Fibroblast of lung (primary cell): Measurements from ENCODE around the gene RALA. TPM values are rescaled to one million over a fixed set of nuclear protein-coding genes. Genes with fewer than 3 reads are reported as not detected.
A peak's percentile ranks its signal among the peaks of the same experiment; 100 is the strongest.

Experiments used
- DNase-seq, 2 donors: peaks; one replicate each; pipeline versions ENCODE4 v3.0.0 to v3.0.0-alpha.2; 2010; ENCODE audit warnings: low read depth in 2 of 2
- H2AFZ ChIP-seq: 2 replicates; pipeline ENCODE4 v1.5.1; 2012; ENCODE audit warnings: low read length, control low read depth, inconsistent platforms
- H3K27ac ChIP-seq: 2 replicates; pipeline ENCODE4 v1.5.1; 2011; ENCODE audit warnings: low read length, control low read depth; ENCODE audit not compliant: insufficient read depth
- H3K27me3 ChIP-seq: 2 replicates; pipeline ENCODE4 v1.5.1; 2011; ENCODE audit warnings: mild to moderate bottlenecking, low read length; ENCODE audit not compliant: control insufficient read depth, insufficient read depth
- H3K36me3 ChIP-seq: 2 replicates; pipeline ENCODE4 v1.5.1; 2011; ENCODE audit warnings: low read length; ENCODE audit not compliant: control insufficient read depth, insufficient read depth
- H3K4me1 ChIP-seq: 2 replicates; pipeline ENCODE4 v1.5.1; 2011; ENCODE audit warnings: low read length; ENCODE audit not compliant: control insufficient read depth, insufficient read depth; ENCODE audit errors: extremely low read depth
- H3K4me2 ChIP-seq: 2 replicates; pipeline ENCODE4 v1.5.1; 2011; ENCODE audit warnings: low read length, control low read depth; ENCODE audit not compliant: insufficient read depth; ENCODE audit errors: extremely low read depth
- H3K4me3 ChIP-seq, 4 experiments: fragments of 200-600 bp in 1 of 4; sonication (generic) in 1 of 4; replicated peaks in 1 of 4; 2 replicates each; pipeline ENCODE4 v1.5.1; 2011 to 2016; ENCODE audit warnings: low read length in 4 of 4, low read depth in 3 of 4, mild to moderate bottlenecking in 3 of 4, control low read depth in 2 of 4, inconsistent platforms in 1 of 4, mixed read lengths in 1 of 4; ENCODE audit not compliant: insufficient read depth in 1 of 4; ENCODE audit errors: control extremely low read depth in 1 of 4
- H3K79me2 ChIP-seq: 2 replicates; pipeline ENCODE4 v1.5.1; 2012; ENCODE audit warnings: mild to moderate bottlenecking, low read length, inconsistent platforms; ENCODE audit not compliant: control insufficient read depth, insufficient read depth
- H3K9ac ChIP-seq: 2 replicates; pipeline ENCODE4 v1.5.1; 2011; ENCODE audit warnings: mild to moderate bottlenecking, low read length, control low read depth; ENCODE audit not compliant: insufficient read depth
- H3K9me3 ChIP-seq: 2 replicates; pipeline ENCODE4 v1.5.1; 2012; ENCODE audit warnings: low read depth, low read length; ENCODE audit not compliant: control insufficient read depth, insufficient read depth
- H4K20me1 ChIP-seq: 2 replicates; pipeline ENCODE4 v1.5.1; 2011; ENCODE audit warnings: low read length; ENCODE audit not compliant: control insufficient read depth, insufficient read depth; ENCODE audit errors: extremely low read depth
- EZH2 ChIP-seq: IDR thresholded peaks from 2 replicates; pipeline ENCODE4 v1.5.1; 2012; ENCODE audit warnings: low read length, control low read depth, mild to moderate bottlenecking; ENCODE audit errors: missing control alignments
- polyA plus RNA-seq, 2 donors: library from polyadenylated mRNA; depleted of rRNA in 1 of 2; stranded (reverse) in 1 of 2; unstranded in 1 of 2; fragments of >200 nt; gene quantifications; 2 replicates each; pipeline ENCODE4 v1.2.1, GENCODE V29; 2011 to 2012; ENCODE audit warnings: missing spikeins in 1 of 2
- total RNA-seq: library from RNA; depleted of rRNA; stranded (reverse); fragments of >200 nt; gene quantifications from 2 replicates; pipeline ENCODE4 v1.2.1, GENCODE V29; 2014
- TF ChIP-seq, protein P1 (sequence below), 2 donors: IDR thresholded peaks in 1 of 2; conservative IDR thresholded peaks in 1 of 2; 1 replicate in 1 of 2; 2 replicates in 1 of 2; pipeline ENCODE4 v1.5.1; 2011 to 2012; ENCODE audit warnings: low read length in 2 of 2, control low read depth in 1 of 2, inconsistent platforms in 1 of 2, low read depth in 1 of 2, mild to moderate bottlenecking in 1 of 2

The RALA gene
- total and polyA plus RNA-seq, 2 donors (not counting 1 experiment from before 2014, with no cell fraction given): 46.1 to 50.9 TPM

DNA sequence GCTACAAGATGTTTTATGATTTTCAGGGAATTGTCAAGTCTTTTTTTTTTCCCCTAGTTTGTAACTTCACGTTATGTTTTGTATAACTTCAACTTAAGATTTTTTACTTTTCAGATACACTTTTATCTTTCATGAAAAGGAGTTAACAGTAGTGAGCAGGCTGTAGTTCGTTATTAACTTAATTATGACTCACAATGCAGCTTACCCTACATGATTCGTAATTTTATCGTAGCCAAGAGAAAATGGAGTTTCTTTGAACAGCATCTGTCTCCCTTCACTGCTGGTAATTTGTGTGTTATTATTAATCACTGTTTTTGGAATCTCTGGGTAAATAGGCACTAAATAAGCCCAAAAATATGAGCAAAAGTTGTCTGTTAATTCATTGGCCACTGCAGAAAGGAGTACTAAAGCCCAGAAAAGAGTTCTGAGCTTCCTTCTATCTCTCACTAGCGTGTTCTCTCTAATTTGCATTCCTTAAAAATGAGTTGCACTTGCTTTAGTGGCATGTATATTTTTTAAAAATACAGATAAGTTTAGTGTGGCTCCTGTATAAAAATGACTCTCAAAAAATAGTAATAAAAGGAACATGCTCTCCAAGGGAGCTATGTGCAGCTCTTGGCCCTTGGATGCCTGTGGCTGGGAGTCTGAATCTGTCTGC is 36.1 kb downstream of the RALA start:
- Histone ChIP-seq H3K4me3 (no peak overlapping the region), H3K79me2 (peaks cover 63% of the 10 kb centered on the region), H3K27ac (peak overlapping the region; percentile 3), H3K9ac (no peak overlapping the region), H4K20me1 (no peaks in the 10 kb centered on the region), H3K4me1 (no peaks in the 10 kb centered on the region), H2AFZ (no peak overlapping the region), H3K9me3 (no peaks in the 10 kb centered on the region), H3K27me3 (no peaks in the 10 kb centered on the region), H3K36me3 (no peaks in the 10 kb centered on the region), H3K4me2 (peak overlapping the region; percentile 54)
- DNase-seq: peak in 1 of 2 donors; percentile 28
- TF ChIP-seq, protein P1, sequence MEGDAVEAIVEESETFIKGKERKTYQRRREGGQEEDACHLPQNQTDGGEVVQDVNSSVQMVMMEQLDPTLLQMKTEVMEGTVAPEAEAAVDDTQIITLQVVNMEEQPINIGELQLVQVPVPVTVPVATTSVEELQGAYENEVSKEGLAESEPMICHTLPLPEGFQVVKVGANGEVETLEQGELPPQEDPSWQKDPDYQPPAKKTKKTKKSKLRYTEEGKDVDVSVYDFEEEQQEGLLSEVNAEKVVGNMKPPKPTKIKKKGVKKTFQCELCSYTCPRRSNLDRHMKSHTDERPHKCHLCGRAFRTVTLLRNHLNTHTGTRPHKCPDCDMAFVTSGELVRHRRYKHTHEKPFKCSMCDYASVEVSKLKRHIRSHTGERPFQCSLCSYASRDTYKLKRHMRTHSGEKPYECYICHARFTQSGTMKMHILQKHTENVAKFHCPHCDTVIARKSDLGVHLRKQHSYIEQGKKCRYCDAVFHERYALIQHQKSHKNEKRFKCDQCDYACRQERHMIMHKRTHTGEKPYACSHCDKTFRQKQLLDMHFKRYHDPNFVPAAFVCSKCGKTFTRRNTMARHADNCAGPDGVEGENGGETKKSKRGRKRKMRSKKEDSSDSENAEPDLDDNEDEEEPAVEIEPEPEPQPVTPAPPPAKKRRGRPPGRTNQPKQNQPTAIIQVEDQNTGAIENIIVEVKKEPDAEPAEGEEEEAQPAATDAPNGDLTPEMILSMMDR (conservative IDR thresholded peaks at IDR 0.05 in 1 of 2, IDR thresholded peaks at IDR 0.05 in 1 of 2; ENCODE audit: low read depth in 1 of 2, low read length in 2 of 2): no peak
- no peak for TF ChIP-seq EZH2

DNA sequence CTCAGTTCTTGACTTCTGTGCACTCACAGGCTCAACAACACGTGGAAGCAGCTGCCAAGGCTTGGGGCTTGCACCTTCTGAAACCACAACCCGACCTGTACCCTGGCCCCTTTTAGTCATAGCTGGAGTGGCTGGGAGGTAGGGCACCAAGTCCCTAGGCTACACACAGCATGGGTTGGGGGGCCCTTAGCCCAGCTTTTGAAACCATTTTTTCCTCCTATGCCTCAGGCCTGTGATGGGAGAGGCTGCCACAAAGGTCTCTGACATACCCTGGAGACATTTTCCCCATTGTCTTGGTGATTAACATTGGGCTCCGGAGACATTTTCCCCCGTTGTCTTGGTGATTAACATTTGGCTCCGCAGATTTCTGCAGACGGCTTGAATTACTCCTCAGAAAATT is 38.6 kb downstream of the RALA start:
- no peak overlapping the region for H3K9ac ChIP-seq
- no peaks in the 10 kb centered on the region for H3K9me3 ChIP-seq
- no peaks in the 10 kb centered on the region for H3K36me3 ChIP-seq
- no peaks in the 10 kb centered on the region for H4K20me1 ChIP-seq
- H2AFZ ChIP-seq: no peak overlapping the region
- no peak overlapping the region for H3K4me3 ChIP-seq
- no peaks in the 10 kb centered on the region for H3K27me3 ChIP-seq
- H3K27ac ChIP-seq: no peak overlapping the region
- peaks cover 44% of the 10 kb centered on the region for H3K79me2 ChIP-seq
- TF ChIP-seq, protein P1 (conservative IDR thresholded peaks at IDR 0.05 in 1 of 2, IDR thresholded peaks at IDR 0.05 in 1 of 2; ENCODE audit: low read depth in 1 of 2, low read length in 2 of 2): no peak
- no peak for TF ChIP-seq EZH2
- no peak for DNase-seq
- H3K4me2 ChIP-seq: no peak overlapping the region
- H3K4me1 ChIP-seq: no peaks in the 10 kb centered on the region

DNA sequence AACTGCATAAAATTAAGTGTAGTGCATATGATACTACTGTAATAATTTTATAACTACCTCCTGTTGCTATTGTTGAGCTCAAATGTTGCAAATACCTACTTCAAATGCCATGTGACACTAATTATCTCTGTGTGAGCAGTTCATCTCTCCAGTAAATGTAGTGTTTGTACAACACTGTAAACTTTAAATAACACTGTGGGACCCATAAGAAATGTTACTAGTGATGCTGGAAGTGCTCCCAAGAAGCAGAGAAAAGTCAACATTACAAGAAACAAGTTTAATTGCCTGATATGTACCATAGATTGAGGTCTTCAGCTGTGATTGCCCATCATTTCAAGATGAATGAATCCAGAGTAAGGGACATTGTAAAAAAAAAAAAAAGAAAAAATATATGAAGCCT is 39.9 kb downstream of the RALA start:
- H3K27me3 ChIP-seq: no peaks in the 10 kb centered on the region

More for the DNA sequence above, 39.9 kb downstream of the RALA start:
- no peaks in the 10 kb centered on the region for H3K4me1 ChIP-seq
- H3K79me2 ChIP-seq: peaks cover 39% of the 10 kb centered on the region
- H3K36me3 ChIP-seq: no peaks in the 10 kb centered on the region
- no peaks in the 10 kb centered on the region for H3K9me3 ChIP-seq
- TF ChIP-seq, protein P1 (conservative IDR thresholded peaks at IDR 0.05 in 1 of 2, IDR thresholded peaks at IDR 0.05 in 1 of 2; ENCODE audit: low read depth in 1 of 2, low read length in 2 of 2): no peak
- TF ChIP-seq EZH2: no peak
- no peak overlapping the region for H3K27ac ChIP-seq
- H2AFZ ChIP-seq: no peak overlapping the region
- no peak overlapping the region for H3K4me3 ChIP-seq
- no peaks in the 10 kb centered on the region for H4K20me1 ChIP-seq
- H3K9ac ChIP-seq: no peak overlapping the region
- no peak overlapping the region for H3K4me2 ChIP-seq
- no peak for DNase-seq
